GM06990 (cell line): ENCODE results near the gene DMPK.
A peak's percentile ranks its signal among the peaks of the same experiment; 100 is the strongest.
"Not testable (repeated sequence)": the region's sequence is repeated elsewhere in the genome, so short reads cannot be mapped to it uniquely, and the experiment has no call there.

ENCODE experiments used
- DNase-seq: peaks from one replicate; pipeline ENCODE4 v3.0.0-alpha.2; 2011; ENCODE audit not compliant: insufficient read length; ENCODE audit errors: extremely low read depth
- H3K27me3 ChIP-seq: replicated peaks from 2 replicates; pipeline ENCODE4 v1.6.0; 2011; ENCODE audit warnings: low read length; ENCODE audit not compliant: control insufficient read depth, insufficient read depth
- H3K36me3 ChIP-seq: 2 replicates; pipeline ENCODE4 v1.5.1; 2011; ENCODE audit warnings: low read length; ENCODE audit not compliant: control insufficient read depth, insufficient read depth
- H3K4me3 ChIP-seq: replicated peaks from 2 replicates; pipeline ENCODE4 v1.5.1; 2011; ENCODE audit warnings: low read depth, mild to moderate bottlenecking, control low read depth, low read length
- CTCF ChIP-seq: IDR thresholded peaks from 2 replicates; pipeline ENCODE4 v1.5.1; 2011; ENCODE audit warnings: low read length, control low read depth, mild to moderate bottlenecking, inconsistent platforms; ENCODE audit not compliant: insufficient read depth, poor library complexity, severe bottlenecking

The DMPK gene

GRCh38 chr19:45801603-45802175, 19.4 kb upstream of the DMPK start:
- no peaks in the 10 kb centered on the region for H3K27me3 ChIP-seq
- no peak for DNase-seq
- H3K4me3 ChIP-seq: no peak overlapping the region
- H3K36me3 ChIP-seq: no peaks in the 10 kb centered on the region
- TF ChIP-seq CTCF: no peak

- H3K4me3 ChIP-seq: no peak overlapping the region
- DNase-seq: peak; percentile 16
- H3K36me3 ChIP-seq: no peaks in the 10 kb centered on the region
- TF ChIP-seq CTCF: no peak
- no peaks in the 10 kb centered on the region for H3K27me3 ChIP-seq
These were observed 17.8 kb upstream of the DMPK start for GRCh38 chr19:45800070-45800553.

GRCh38 chr19:45799541-45799940, 17.3 kb upstream of the DMPK start:
- H3K36me3 ChIP-seq, H3K27me3 ChIP-seq, H3K4me3 ChIP-seq, DNase-seq: not testable (repeated sequence)

GRCh38 chr19:45798995-45799517, 16.8 kb upstream of the DMPK start:
- H3K27me3 ChIP-seq: no peaks in the 10 kb centered on the region
- TF ChIP-seq CTCF: peak; percentile 71
- no peak overlapping the region for H3K4me3 ChIP-seq
- peak; percentile 52 for DNase-seq
- H3K36me3 ChIP-seq: no peaks in the 10 kb centered on the region

- no peak for TF ChIP-seq CTCF
- Histone ChIP-seq H3K4me3 (no peak overlapping the region), H3K27me3 (no peaks in the 10 kb centered on the region), H3K36me3 (peaks cover 4% of the 10 kb centered on the region)
- no peak for DNase-seq
These were observed 12.3 kb upstream of the DMPK start for GRCh38 chr19:45794627-45795026.

- Histone ChIP-seq H3K27me3 (no peaks in the 10 kb centered on the region), H3K36me3 (peaks cover 6% of the 10 kb centered on the region), H3K4me3 (no peak overlapping the region)
- no peak for TF ChIP-seq CTCF
- no peak for DNase-seq
These were observed 11.6 kb upstream of the DMPK start for GRCh38 chr19:45793876-45794275.
